Measurements from ENCODE around the gene FOXP2.

Gene FOXP2

GRCh38 chr7:114629762-114630161 is 215.1 kb downstream of the FOXP2 start:
- Histone ChIP-seq H3K4me2 (ENCODE audit: low read length) (no peak overlapping the region), H3K27me3 (ENCODE audit: control insufficient read depth, insufficient read depth, low read length) (no peaks in the 10 kb centered on the region), H3K27ac (no peak overlapping the region), H3K9me3 (ENCODE audit: control insufficient read depth, low read length) (no peaks in the 10 kb centered on the region), H3K4me1 (no peaks in the 10 kb centered on the region), H3K9ac (no peak overlapping the region), H3K36me3 (ENCODE audit: control insufficient read depth, insufficient read depth, low read length) (no peaks in the 10 kb centered on the region), H3K4me3 (ENCODE audit: low read depth, low read length) (no peak overlapping the region), H3K79me2 (no peaks in the 10 kb centered on the region), H2AFZ (no peak overlapping the region)
- TF ChIP-seq CTCF (IDR thresholded peaks at IDR 0.05): no peak

GRCh38 chr7:114630201-114630990 is 215.8 kb downstream of the FOXP2 start:
- Histone ChIP-seq H3K4me1 (no peaks in the 10 kb centered on the region), H3K4me2 (ENCODE audit: low read length) (no peak overlapping the region), H3K79me2 (no peaks in the 10 kb centered on the region), H3K36me3 (ENCODE audit: control insufficient read depth, insufficient read depth, low read length) (no peaks in the 10 kb centered on the region), H3K9ac (no peak overlapping the region), H2AFZ (no peak overlapping the region), H3K27me3 (ENCODE audit: control insufficient read depth, insufficient read depth, low read length) (no peaks in the 10 kb centered on the region), H3K4me3 (ENCODE audit: low read depth, low read length) (no peak overlapping the region), H3K9me3 (ENCODE audit: control insufficient read depth, low read length) (no peaks in the 10 kb centered on the region), H3K27ac (no peak overlapping the region)
- TF ChIP-seq CTCF (IDR thresholded peaks at IDR 0.05): no peak

- Histone ChIP-seq H3K27me3 (ENCODE audit: control insufficient read depth, insufficient read depth, low read length) (no peaks in the 10 kb centered on the region), H3K4me2 (ENCODE audit: low read length) (no peak overlapping the region), H3K4me3 (ENCODE audit: low read depth, low read length) (no peak overlapping the region), H3K9me3 (ENCODE audit: control insufficient read depth, low read length) (no peaks in the 10 kb centered on the region), H2AFZ (no peak overlapping the region), H3K4me1 (no peaks in the 10 kb centered on the region), H3K79me2 (no peaks in the 10 kb centered on the region), H3K27ac (no peak overlapping the region), H3K36me3 (ENCODE audit: control insufficient read depth, insufficient read depth, low read length) (no peaks in the 10 kb centered on the region), H3K9ac (no peak overlapping the region)
- no peak for TF ChIP-seq CTCF (IDR thresholded peaks at IDR 0.05)
Observed at GRCh38 chr7:114631249-114631822, 216.7 kb downstream of the FOXP2 start.

GRCh38 chr7:114639451-114639850 is 224.8 kb downstream of the FOXP2 start:
- H3K27ac ChIP-seq: no peak overlapping the region
- no peak overlapping the region for H3K9ac ChIP-seq
- no peaks in the 10 kb centered on the region for H3K4me1 ChIP-seq
- H2AFZ ChIP-seq: no peak overlapping the region
- no peak overlapping the region for H3K4me2 ChIP-seq (ENCODE audit: low read length)
- H3K79me2 ChIP-seq: no peaks in the 10 kb centered on the region
- H3K4me3 ChIP-seq (ENCODE audit: low read depth, low read length): no peak overlapping the region
- H3K9me3 ChIP-seq (ENCODE audit: control insufficient read depth, low read length): no peaks in the 10 kb centered on the region
- no peaks in the 10 kb centered on the region for H3K27me3 ChIP-seq (ENCODE audit: control insufficient read depth, insufficient read depth, low read length)
- no peaks in the 10 kb centered on the region for H3K36me3 ChIP-seq (ENCODE audit: control insufficient read depth, insufficient read depth, low read length)
- no peak for TF ChIP-seq CTCF (IDR thresholded peaks at IDR 0.05)

- H3K4me2 ChIP-seq (ENCODE audit: low read length): no peak overlapping the region
- H3K27ac ChIP-seq: no peak overlapping the region
- H3K27me3 ChIP-seq (ENCODE audit: control insufficient read depth, insufficient read depth, low read length): no peaks in the 10 kb centered on the region
- H3K9ac ChIP-seq: no peak overlapping the region
- H2AFZ ChIP-seq: no peak overlapping the region
- no peaks in the 10 kb centered on the region for H3K9me3 ChIP-seq (ENCODE audit: control insufficient read depth, low read length)
- H3K4me3 ChIP-seq (ENCODE audit: low read depth, low read length): no peak overlapping the region
- H3K36me3 ChIP-seq (ENCODE audit: control insufficient read depth, insufficient read depth, low read length): no peaks in the 10 kb centered on the region
- H3K79me2 ChIP-seq: no peaks in the 10 kb centered on the region
- no peak for TF ChIP-seq CTCF (IDR thresholded peaks at IDR 0.05)
- no peaks in the 10 kb centered on the region for H3K4me1 ChIP-seq
Observed at GRCh38 chr7:114644455-114644854, 229.8 kb downstream of the FOXP2 start.
